ENCODE data around the gene RIPK3. TPM values are rescaled to one million over a fixed set of nuclear protein-coding genes. Genes with fewer than 3 reads are reported as not detected.

The RIPK3 gene
- total RNA-seq, 1 experiment from 2014 or later: 0.35 TPM

- no peaks in the 10 kb centered on the region for H3K9me3 Mint-ChIP-seq
- H3K14ac ChIP-seq (ENCODE audit: insufficient read depth, low read length): no peak overlapping the region
- H3K9ac ChIP-seq (ENCODE audit: extremely low read depth, insufficient read length, low read length): no peak overlapping the region
- no CpG with 5 or more reads among the region's 11 CpGs for whole genome bisulfite sequencing (ENCODE audit: extremely low coverage, insufficient read length, low lambda C conversion rate)
- DNase-seq: no peak
- H4K5ac ChIP-seq (ENCODE audit: insufficient read length, low read depth, low read length): no peak overlapping the region
- H4K20me1 ChIP-seq (ENCODE audit: control insufficient read depth, insufficient read depth, insufficient read length): no peaks in the 10 kb centered on the region
- no peaks in the 10 kb centered on the region for H3K4me1 ChIP-seq (ENCODE audit: insufficient read depth, low read length)
- H3K27ac ChIP-seq (ENCODE audit: insufficient read length, low read depth, low read length): no peak overlapping the region
- no peak overlapping the region; a peak in 1 of 5 replicates for H3K4me3 Mint-ChIP-seq
- H3K18ac ChIP-seq (ENCODE audit: insufficient read length, low read depth, low read length): no peak overlapping the region
- H3T11ph ChIP-seq (ENCODE audit: low read length): no peak overlapping the region
- no peak overlapping the region for H4K91ac ChIP-seq (ENCODE audit: insufficient read length, low read depth, low read length)
- peaks cover 7 to 48% (median 17%) of the 10 kb centered on the region in 3 experiments; a peak in 6 of 7 replicates for H3K36me3 Mint-ChIP-seq (ENCODE audit: insufficient read depth in 1 of 3, low read depth in 3 of 3)
- H2BK15ac ChIP-seq (ENCODE audit: low read depth, low read length): no peak overlapping the region
- H2AFZ ChIP-seq (ENCODE audit: low read length): no peak overlapping the region
- H2BK120ac ChIP-seq (ENCODE audit: low read depth, low read length, poor library complexity, severe bottlenecking): no peak overlapping the region
- H2BK5ac ChIP-seq (ENCODE audit: insufficient read length, low read length): no peak overlapping the region
- no peak overlapping the region for H3K4ac ChIP-seq (ENCODE audit: low read depth, low read length)
- H3K4me2 ChIP-seq (ENCODE audit: insufficient read depth, insufficient read length, low read length): no peak overlapping the region
- no peaks in the 10 kb centered on the region for H3K27me3 ChIP-seq (ENCODE audit: insufficient read depth, low read length)
- no peak overlapping the region for H4K8ac ChIP-seq (replicated peaks; ENCODE audit: insufficient read length, low read depth, low read length)
- no peaks in the 10 kb centered on the region for H3K9me3 ChIP-seq (ENCODE audit: control insufficient read depth, low read depth, low read length)
- H2AK5ac ChIP-seq (ENCODE audit: insufficient read length, low read length): no peak overlapping the region
- no peaks in the 10 kb centered on the region for H3K79me2 ChIP-seq (ENCODE audit: insufficient read depth, low read length)
- H3K56ac ChIP-seq (ENCODE audit: insufficient read length, low read depth, low read length): no peak overlapping the region
- no peaks in the 10 kb centered on the region for H3K27me3 Mint-ChIP-seq (ENCODE audit: low read depth)
- no peak for TF ChIP-seq CTCF (conservative IDR thresholded peaks at IDR 0.05)
- H2BK12ac ChIP-seq (ENCODE audit: insufficient read length, low read depth, low read length): no peak overlapping the region
- H3K79me1 ChIP-seq (ENCODE audit: insufficient read depth, low read depth, low read length, poor library complexity, severe bottlenecking): no peaks in the 10 kb centered on the region
- no peak overlapping the region for H3K27ac Mint-ChIP-seq
- peaks cover under 1 to 5% of the 10 kb centered on the region in 2 experiments for H3K4me1 Mint-ChIP-seq
- no peak overlapping the region for H2BK20ac ChIP-seq (ENCODE audit: low read depth, low read length, poor library complexity, severe bottlenecking)
- H3K23me2 ChIP-seq (ENCODE audit: insufficient read length, low read depth, low read length, poor library complexity, severe bottlenecking): no peaks in the 10 kb centered on the region
- H3K23ac ChIP-seq (ENCODE audit: insufficient read length, low read depth, low read length): no peak overlapping the region
Measured at GRCh38 chr14:24292118-24292807, 47.5 kb downstream of the RIPK3 start.
